A673 (cell line): ENCODE measurements around the gene SLC29A3. TPM values are rescaled to one million over a fixed set of nuclear protein-coding genes. Genes with fewer than 3 reads are reported as not detected.
A peak's percentile ranks its signal among the peaks of the same experiment; 100 is the strongest.

ENCODE experiments used
- BruUV-seq: library from RNA; stranded (reverse); fragments of 400-500 nt; replicated peaks from 2 replicates; lab custom pipeline; 2021; lab: Mats Ljungman, UMichigan
- CTCF ChIA-PET: fragments of 300-600 bp; sonication (Branson Sonifier 250); formaldehyde crosslinking; loops from one replicate; lab custom pipeline; 2022; ENCODE audit warnings: antibody characterized with exemption; lab: Charles Lee
- POLR2A ChIA-PET: fragments of 300-600 bp; sonication (Branson Sonifier 250); formaldehyde crosslinking; loops from one replicate; lab custom pipeline; 2022; ENCODE audit warnings: antibody characterized with exemption; ENCODE audit not compliant: low non-redundant PET; lab: Charles Lee
- DNase-seq: peaks from one replicate; pipeline ENCODE4 v3.0.0-alpha.2; 2015; ENCODE audit warnings: low spot score
- H3K27ac ChIP-seq: fragments of 200-600 bp; sonication (generic); 2 replicates; pipeline ENCODE4 v1.5.1; 2016; ENCODE audit warnings: mixed run types, low read depth, mild to moderate bottlenecking, mixed read lengths, antibody characterized with exemption, low read length; ENCODE audit not compliant: poor library complexity, severe bottlenecking
- H3K27me3 ChIP-seq: fragments of 200-600 bp; sonication (generic); replicated peaks from 2 replicates; pipeline ENCODE4 v1.6.1; 2017; ENCODE audit warnings: mixed run types, low read depth, mild to moderate bottlenecking, mixed read lengths, antibody characterized with exemption, low read length; ENCODE audit not compliant: insufficient read depth, poor library complexity
- H3K36me3 ChIP-seq: fragments of 200-600 bp; sonication (generic); 2 replicates; pipeline ENCODE4 v1.6.1; 2016; ENCODE audit warnings: mixed run types, mild to moderate bottlenecking, mixed read lengths, antibody characterized with exemption, low read length; ENCODE audit not compliant: insufficient read depth, poor library complexity, severe bottlenecking
- H3K4me1 ChIP-seq: fragments of 200-600 bp; sonication (generic); 2 replicates; pipeline ENCODE4 v1.6.1; 2017; ENCODE audit warnings: mixed run types, mild to moderate bottlenecking, mixed read lengths, antibody characterized with exemption, low read length; ENCODE audit not compliant: insufficient read depth, poor library complexity, severe bottlenecking
- H3K4me3 ChIP-seq: fragments of 200-600 bp; sonication (generic); 2 replicates; pipeline ENCODE4 v1.5.1; 2016; ENCODE audit warnings: low read depth, mixed run types, mild to moderate bottlenecking, mixed read lengths, low read length; ENCODE audit not compliant: poor library complexity, severe bottlenecking
- H3K9me3 ChIP-seq: fragments of 200-600 bp; sonication (generic); 2 replicates; pipeline ENCODE4 v1.6.1; 2016; ENCODE audit warnings: mixed run types, low read depth, mild to moderate bottlenecking, mixed read lengths, antibody characterized with exemption, low read length; ENCODE audit not compliant: poor library complexity, severe bottlenecking
- CTCF ChIP-seq: fragments of 300-800, 200-600 bp; sonication (generic); conservative IDR thresholded peaks from 2 replicates; pipeline ENCODE4 v1.5.1; 2017; ENCODE audit warnings: low read depth, mild to moderate bottlenecking, antibody characterized with exemption, low read length, moderate library complexity, mixed read lengths
- EZH2 ChIP-seq: fragments of 200-600 bp; sonication (generic); IDR thresholded peaks from 2 replicates; pipeline ENCODE4 v1.6.1; 2017; ENCODE audit warnings: borderline replicate concordance, low read depth, mild to moderate bottlenecking, mixed read lengths, antibody characterized with exemption, low read length; ENCODE audit not compliant: poor library complexity, severe bottlenecking
- intact Hi-C: fragments of 100-400 bp; cut with micrococcal nuclease; formaldehyde crosslinking; loops from one replicate; pipeline ENCODE4 v1.10.0; 2022; ENCODE audit not compliant: unreplicated experiment
- total RNA-seq: library from RNA; stranded (reverse); gene quantifications from 2 replicates; pipeline ENCODE4 v1.2.3, GENCODE V29; 2021

Gene SLC29A3
- total RNA-seq, 1 experiment from 2014 or later: 6.1 TPM

GRCh38 chr10:71319800-71320392, 837 bp downstream of the SLC29A3 start:
- intact Hi-C loops: loop anchor here (2.0 to 10.0 kb wide), 7 partner anchors 245 to 1015 kb away; no protein-coding TSS in a partner anchor
- TSS peak; percentile 45 for BruUV-seq
- Histone ChIP-seq H3K9me3 (no peaks in the 10 kb centered on the region), H3K36me3 (no peaks in the 10 kb centered on the region), H3K27me3 (no peaks in the 10 kb centered on the region), H3K27ac (peak overlapping the region; percentile 78), H3K4me3 (peak overlapping the region; percentile 88), H3K4me1 (peaks cover 5% of the 10 kb centered on the region)
- no peak for TF ChIP-seq CTCF
- TF ChIP-seq EZH2: no peak
- DNase-seq: no peak
- CTCF ChIA-PET: interaction anchor here (0.6 to 1.8 kb wide), 7 partner anchors 76 to 572 kb away, joined by 4 to 14 read pairs (median 4); partner anchors contain the start of gene VSIR
- POLR2A ChIA-PET: no interaction called here

- no peaks in the 10 kb centered on the region for H3K36me3 ChIP-seq
- TF ChIP-seq EZH2 (no peak), CTCF (no peak)
- H3K27ac ChIP-seq: no peak overlapping the region
- H3K4me3 ChIP-seq: no peak overlapping the region
- no peak for DNase-seq
- intact Hi-C loops: no loop called here
- POLR2A ChIA-PET: no interaction called here
- H3K9me3 ChIP-seq: no peaks in the 10 kb centered on the region
- CTCF ChIA-PET: interaction anchor here (0.6 to 1.2 kb wide), 2 partner anchors 75 to 571 kb away, joined by 4 to 5 read pairs; no protein-coding TSS in a partner anchor
- H3K4me1 ChIP-seq: peaks cover 5% of the 10 kb centered on the region
- H3K27me3 ChIP-seq: no peaks in the 10 kb centered on the region
- no TSS peak for BruUV-seq
These were observed 1.5 kb downstream of the SLC29A3 start for GRCh38 chr10:71320592-71320991.

- no peak for TF ChIP-seq CTCF
- no peak for TF ChIP-seq EZH2
- H3K4me3 ChIP-seq: no peak overlapping the region
- no peak overlapping the region for H3K27ac ChIP-seq
- H3K9me3 ChIP-seq: no peaks in the 10 kb centered on the region
- ChIA-PET POLR2A (no interaction called here), CTCF (no interaction called here)
- BruUV-seq: no TSS peak
- no peak for DNase-seq
- no peaks in the 10 kb centered on the region for H3K27me3 ChIP-seq
- intact Hi-C loops: no loop called here
- no peaks in the 10 kb centered on the region for H3K36me3 ChIP-seq
- peaks cover 5% of the 10 kb centered on the region for H3K4me1 ChIP-seq
These were observed 2.3 kb downstream of the SLC29A3 start for GRCh38 chr10:71321386-71321785.
